A549 (cell line): ENCODE data around the gene ARAP2.

ENCODE experiments used
- EP300 ChIP-seq, 2 experiments: fragments of >200 bp; sonication (Bioruptor Twin); formaldehyde crosslinking; IDR thresholded peaks; 2 replicates in 1 of 2; 3 replicates in 1 of 2; pipeline ENCODE4 v1.6.1; 2016 to 2017
- ESRRA ChIP-seq: fragments of 150-350 bp; IDR thresholded peaks from 2 replicates; pipeline ENCODE4 v1.6.1; 2014; ENCODE audit warnings: mild to moderate bottlenecking, low read length, borderline replicate concordance
- HOXB5 ChIP-seq: fragments of 250-450 bp; sonication (Bioruptor Pico); IDR thresholded peaks from 2 replicates; pipeline ENCODE4 v1.5.0; 2020; ENCODE audit warnings: mild to moderate bottlenecking, moderate library complexity
- JUN ChIP-seq, 2 experiments: fragments of >200 bp; sonication (Bioruptor Twin); formaldehyde crosslinking; IDR thresholded peaks; 2 replicates in 1 of 2; 3 replicates in 1 of 2; pipeline ENCODE4 v1.6.1; 2016 to 2017
- JUNB ChIP-seq: fragments of >200 bp; sonication (Bioruptor Twin); formaldehyde crosslinking; IDR thresholded peaks from 2 replicates; pipeline ENCODE4 v1.6.1; 2016
- KDM1A ChIP-seq: fragments of 200-600 bp; sonication (generic); IDR thresholded peaks from 2 replicates; pipeline ENCODE4 v1.6.1; 2016; ENCODE audit warnings: low read depth, mild to moderate bottlenecking
- POLR2A ChIP-seq: IDR thresholded peaks from 2 replicates; pipeline ENCODE4 v1.6.1; 2012; ENCODE audit warnings: mild to moderate bottlenecking, low read length
- RAD21 ChIP-seq, 2 experiments: fragments of >200 bp in 1 of 2; sonication (Bioruptor Twin) in 1 of 2; formaldehyde crosslinking in 1 of 2; IDR thresholded peaks in 1 of 2; conservative IDR thresholded peaks in 1 of 2; 2 replicates in 1 of 2; 3 replicates in 1 of 2; pipeline ENCODE4 v1.6.1; 2012 to 2018; ENCODE audit warnings: inconsistent platforms in 1 of 2
- TF ChIP-seq, protein P1 (sequence below): fragments of >200 bp; sonication (Bioruptor Twin); formaldehyde crosslinking; IDR thresholded peaks from 3 replicates; pipeline ENCODE4 v1.5.1; 2016
- TF ChIP-seq, protein P2 (sequence below): fragments of >200 bp; sonication (Bioruptor Twin); formaldehyde crosslinking; IDR thresholded peaks from 2 replicates; pipeline ENCODE4 v1.6.1; 2016
- TF ChIP-seq, protein P3 (sequence below): IDR thresholded peaks from 2 replicates; pipeline ENCODE4 v1.6.1; 2012
- TF ChIP-seq, protein P4 (sequence below): fragments of >200 bp; sonication (Bioruptor Twin); formaldehyde crosslinking; IDR thresholded peaks from 3 replicates; pipeline ENCODE4 v1.6.1; 2016
- TF ChIP-seq, protein P5 (sequence below): IDR thresholded peaks from 2 replicates; pipeline ENCODE4 v1.6.1; 2012

DNA sequence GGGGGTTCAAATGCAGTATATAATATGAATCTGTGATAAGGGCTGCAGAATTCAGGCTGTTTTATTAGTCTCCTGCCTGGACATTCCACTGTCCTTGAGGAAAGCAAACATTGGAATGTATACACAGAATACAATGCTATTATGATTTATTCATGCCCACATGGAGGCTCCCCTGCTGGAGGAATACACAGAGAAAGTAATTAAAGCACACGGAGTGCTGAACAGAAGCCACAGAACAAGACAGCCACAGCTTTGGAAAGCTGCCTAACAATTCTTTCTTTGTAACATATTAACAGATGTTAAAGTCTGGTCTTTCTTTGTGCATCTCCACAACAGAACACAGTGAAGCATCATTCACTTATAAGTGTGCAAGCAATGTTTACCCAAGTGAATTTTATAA is 155.8 kb downstream of the ARAP2 start:
- TF ChIP-seq JUNB: no peak
- TF ChIP-seq, protein P1, sequence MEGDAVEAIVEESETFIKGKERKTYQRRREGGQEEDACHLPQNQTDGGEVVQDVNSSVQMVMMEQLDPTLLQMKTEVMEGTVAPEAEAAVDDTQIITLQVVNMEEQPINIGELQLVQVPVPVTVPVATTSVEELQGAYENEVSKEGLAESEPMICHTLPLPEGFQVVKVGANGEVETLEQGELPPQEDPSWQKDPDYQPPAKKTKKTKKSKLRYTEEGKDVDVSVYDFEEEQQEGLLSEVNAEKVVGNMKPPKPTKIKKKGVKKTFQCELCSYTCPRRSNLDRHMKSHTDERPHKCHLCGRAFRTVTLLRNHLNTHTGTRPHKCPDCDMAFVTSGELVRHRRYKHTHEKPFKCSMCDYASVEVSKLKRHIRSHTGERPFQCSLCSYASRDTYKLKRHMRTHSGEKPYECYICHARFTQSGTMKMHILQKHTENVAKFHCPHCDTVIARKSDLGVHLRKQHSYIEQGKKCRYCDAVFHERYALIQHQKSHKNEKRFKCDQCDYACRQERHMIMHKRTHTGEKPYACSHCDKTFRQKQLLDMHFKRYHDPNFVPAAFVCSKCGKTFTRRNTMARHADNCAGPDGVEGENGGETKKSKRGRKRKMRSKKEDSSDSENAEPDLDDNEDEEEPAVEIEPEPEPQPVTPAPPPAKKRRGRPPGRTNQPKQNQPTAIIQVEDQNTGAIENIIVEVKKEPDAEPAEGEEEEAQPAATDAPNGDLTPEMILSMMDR: no peak
- no peak for TF ChIP-seq HOXB5
- TF ChIP-seq, protein P2, sequence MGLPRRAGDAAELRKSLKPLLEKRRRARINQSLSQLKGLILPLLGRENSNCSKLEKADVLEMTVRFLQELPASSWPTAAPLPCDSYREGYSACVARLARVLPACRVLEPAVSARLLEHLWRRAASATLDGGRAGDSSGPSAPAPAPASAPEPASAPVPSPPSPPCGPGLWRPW: no peak
- TF ChIP-seq, protein P3, sequence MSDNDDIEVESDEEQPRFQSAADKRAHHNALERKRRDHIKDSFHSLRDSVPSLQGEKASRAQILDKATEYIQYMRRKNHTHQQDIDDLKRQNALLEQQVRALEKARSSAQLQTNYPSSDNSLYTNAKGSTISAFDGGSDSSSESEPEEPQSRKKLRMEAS: no peak
- TF ChIP-seq, protein P4, sequence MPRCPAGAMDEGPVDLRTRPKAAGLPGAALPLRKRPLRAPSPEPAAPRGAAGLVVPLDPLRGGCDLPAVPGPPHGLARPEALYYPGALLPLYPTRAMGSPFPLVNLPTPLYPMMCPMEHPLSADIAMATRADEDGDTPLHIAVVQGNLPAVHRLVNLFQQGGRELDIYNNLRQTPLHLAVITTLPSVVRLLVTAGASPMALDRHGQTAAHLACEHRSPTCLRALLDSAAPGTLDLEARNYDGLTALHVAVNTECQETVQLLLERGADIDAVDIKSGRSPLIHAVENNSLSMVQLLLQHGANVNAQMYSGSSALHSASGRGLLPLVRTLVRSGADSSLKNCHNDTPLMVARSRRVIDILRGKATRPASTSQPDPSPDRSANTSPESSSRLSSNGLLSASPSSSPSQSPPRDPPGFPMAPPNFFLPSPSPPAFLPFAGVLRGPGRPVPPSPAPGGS: no peak
- no peak for TF ChIP-seq JUN (IDR thresholded peaks at IDR 0.05)
- TF ChIP-seq RAD21 (conservative IDR thresholded peaks at IDR 0.05 in 1 of 2, IDR thresholded peaks at IDR 0.05 in 1 of 2): no peak
- TF ChIP-seq ESRRA: no peak
- no peak for TF ChIP-seq POLR2A
- TF ChIP-seq EP300 (IDR thresholded peaks at IDR 0.05): no peak
- TF ChIP-seq KDM1A: no peak
- TF ChIP-seq, protein P5, sequence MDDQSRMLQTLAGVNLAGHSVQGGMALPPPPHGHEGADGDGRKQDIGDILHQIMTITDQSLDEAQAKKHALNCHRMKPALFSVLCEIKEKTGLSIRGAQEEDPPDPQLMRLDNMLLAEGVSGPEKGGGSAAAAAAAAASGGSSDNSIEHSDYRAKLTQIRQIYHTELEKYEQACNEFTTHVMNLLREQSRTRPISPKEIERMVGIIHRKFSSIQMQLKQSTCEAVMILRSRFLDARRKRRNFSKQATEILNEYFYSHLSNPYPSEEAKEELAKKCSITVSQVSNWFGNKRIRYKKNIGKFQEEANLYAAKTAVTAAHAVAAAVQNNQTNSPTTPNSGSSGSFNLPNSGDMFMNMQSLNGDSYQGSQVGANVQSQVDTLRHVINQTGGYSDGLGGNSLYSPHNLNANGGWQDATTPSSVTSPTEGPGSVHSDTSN: no peak
